HCT116 (cell line): ENCODE results near the gene PRKCH. TPM values are rescaled to one million over a fixed set of nuclear protein-coding genes. Genes with fewer than 3 reads are reported as not detected.

Experiments
- ATAC-seq: fragments of 200-7000 bp; cut with Tn5 transposase; 2 replicates; pipeline ENCODE4 v1.9.1; 2020; ENCODE audit warnings: mild to moderate bottlenecking, moderate library complexity
- BruUV-seq: library from RNA; stranded (reverse); fragments of 400-500 nt; replicated peaks from 2 replicates; lab custom pipeline; 2021; lab: Mats Ljungman, UMichigan
- CTCF ChIA-PET: fragments of 300-600 bp; sonication (Branson Sonifier 250); formaldehyde crosslinking; loops from one replicate; lab custom pipeline; 2021; ENCODE audit warnings: antibody characterized with exemption; lab: Charles Lee
- POLR2A ChIA-PET: fragments of 300-600, 350-600 bp; sonication (Branson Sonifier 250); formaldehyde crosslinking; loops from one replicate; lab custom pipeline; 2021; ENCODE audit warnings: antibody characterized with exemption; lab: Charles Lee
- RAD21 ChIA-PET, 2 experiments: fragments of 300-600 bp; sonication (Branson Sonifier 250); formaldehyde crosslinking; loops; one replicate each; lab custom pipeline; 2023; ENCODE audit warnings: low total read pairs in 2 of 2; ENCODE audit not compliant: uncharacterized antibody in 2 of 2, unreplicated experiment in 2 of 2, low non-redundant PET in 1 of 2; lab: Charles Lee
- DNase-seq: peaks from one replicate; pipeline ENCODE4 v3.0.0-alpha.2; 2010; ENCODE audit warnings: low read depth, low spot score
- H2AFZ ChIP-seq: fragments of 200-600 bp; shearing (Covaris generic), sonication (generic); 2 replicates; pipeline ENCODE4 v1.6.1; 2017; ENCODE audit warnings: low read depth, mixed run types, mixed read lengths, antibody characterized with exemption, low read length; ENCODE audit not compliant: poor library complexity, severe bottlenecking
- H3K27ac ChIP-seq: 2 replicates; pipeline ENCODE4 v1.5.1; 2012; ENCODE audit warnings: low read depth, low read length
- H3K27me3 ChIP-seq: fragments of 200-600 bp; sonication (generic); 2 replicates; pipeline ENCODE4 v1.6.1; 2016; ENCODE audit warnings: mixed run types, low read length, mixed read lengths; ENCODE audit not compliant: insufficient read depth
- H3K36me3 ChIP-seq, 2 experiments: fragments of 200-500 bp in 1 of 2; fragments of 200-600 bp in 1 of 2; sonication (Bioruptor generic) in 1 of 2; sonication (generic) in 1 of 2; 2 replicates each; pipeline versions ENCODE4 v1.5.1 to v1.6.1; 2014 to 2016; ENCODE audit warnings: low read length in 2 of 2, inconsistent platforms in 1 of 2, mixed read lengths in 1 of 2, mixed run types in 1 of 2; ENCODE audit not compliant: insufficient read depth in 2 of 2, control insufficient read depth in 1 of 2
- H3K4me1 ChIP-seq, 2 experiments: fragments of 200-600 bp in 1 of 2; sonication (generic) in 1 of 2; 2 replicates each; pipeline versions ENCODE4 v1.5.1 to v1.6.1; 2012 to 2017; ENCODE audit warnings: low read length in 2 of 2, inconsistent platforms in 1 of 2, mild to moderate bottlenecking in 1 of 2, mixed read lengths in 1 of 2, mixed run types in 1 of 2, moderate library complexity in 1 of 2; ENCODE audit not compliant: insufficient read depth in 2 of 2, control insufficient read depth in 1 of 2
- H3K4me2 ChIP-seq: fragments of 200-600 bp; sonication (generic); 2 replicates; pipeline ENCODE4 v1.6.1; 2017; ENCODE audit warnings: mixed run types, low read length, mixed read lengths
- H3K4me3 ChIP-seq, 2 experiments: fragments of 200-600 bp in 1 of 2; sonication (generic) in 1 of 2; replicated peaks in 1 of 2; 2 replicates each; pipeline ENCODE4 v1.5.1; 2011 to 2016; ENCODE audit warnings: low read length in 2 of 2, control low read depth in 1 of 2, low read depth in 1 of 2, mild to moderate bottlenecking in 1 of 2, mixed read lengths in 1 of 2, mixed run types in 1 of 2
- H3K79me2 ChIP-seq: fragments of 200-600 bp; sonication (generic); 2 replicates; pipeline ENCODE4 v1.6.1; 2017; ENCODE audit warnings: mild to moderate bottlenecking, mixed run types, low read length, moderate library complexity, mixed read lengths; ENCODE audit not compliant: insufficient read depth
- H3K9ac ChIP-seq: fragments of 200-600 bp; sonication (generic); 2 replicates; pipeline ENCODE4 v1.6.1; 2016; ENCODE audit warnings: low read length, mixed read lengths
- H3K9me2 ChIP-seq: fragments of 200-600 bp; sonication (generic), shearing (Covaris generic); 2 replicates; pipeline ENCODE4 v1.6.1; 2017; ENCODE audit warnings: mixed run types, mild to moderate bottlenecking, moderate library complexity; ENCODE audit not compliant: insufficient read depth
- H3K9me3 ChIP-seq, 2 experiments: fragments of 200-500 bp in 1 of 2; fragments of 200-600 bp in 1 of 2; sonication (Bioruptor generic) in 1 of 2; sonication (generic) in 1 of 2; 2 replicates each; pipeline ENCODE4 v1.6.1; 2014 to 2017; ENCODE audit warnings: low read length in 2 of 2, mixed read lengths in 2 of 2, inconsistent platforms in 1 of 2, low read depth in 1 of 2, mild to moderate bottlenecking in 1 of 2, mixed run types in 1 of 2, moderate library complexity in 1 of 2; ENCODE audit not compliant: control insufficient read depth in 1 of 2, insufficient read depth in 1 of 2
- H4K20me1 ChIP-seq: fragments of 200-600 bp; sonication (generic), shearing (Covaris generic); 2 replicates; pipeline ENCODE4 v1.6.1; 2017; ENCODE audit warnings: mixed run types, mild to moderate bottlenecking, moderate library complexity; ENCODE audit not compliant: insufficient read depth
- ATF3 ChIP-seq: IDR thresholded peaks from 2 replicates; pipeline ENCODE4 v1.6.1; 2012
- CEBPB ChIP-seq: IDR thresholded peaks from 2 replicates; pipeline ENCODE4 v1.6.1; 2012; ENCODE audit warnings: low read depth
- MAX ChIP-seq: IDR thresholded peaks from 2 replicates; pipeline ENCODE4 v1.6.1; 2012
- POLR2AphosphoS5 ChIP-seq: IDR thresholded peaks from 2 replicates; pipeline ENCODE4 v1.6.1; 2011; ENCODE audit warnings: mild to moderate bottlenecking, low read depth, low read length, moderate library complexity
- RAD21 ChIP-seq: IDR thresholded peaks from 2 replicates; pipeline ENCODE4 v1.6.1; 2012; ENCODE audit warnings: low read depth, mild to moderate bottlenecking
- SIN3A ChIP-seq: IDR thresholded peaks from 2 replicates; pipeline ENCODE4 v1.6.1; 2012; ENCODE audit warnings: low read depth
- SP1 ChIP-seq: IDR thresholded peaks from 2 replicates; pipeline ENCODE4 v1.6.1; 2012; ENCODE audit warnings: low read depth
- SRF ChIP-seq: IDR thresholded peaks from 2 replicates; pipeline ENCODE4 v1.6.1; 2012; ENCODE audit warnings: low read depth
- TCF7L2 ChIP-seq: IDR thresholded peaks from 2 replicates; pipeline ENCODE4 v1.7.0; 2011; ENCODE audit warnings: borderline replicate concordance, inconsistent platforms; ENCODE audit not compliant: insufficient read depth, insufficient read length; ENCODE audit errors: extremely low read depth
- YY1 ChIP-seq: IDR thresholded peaks from 2 replicates; pipeline ENCODE4 v1.6.1; 2011; ENCODE audit warnings: low read length, low read depth, moderate library complexity, mild to moderate bottlenecking; ENCODE audit not compliant: insufficient replicate concordance; ENCODE audit errors: extremely low read depth
- ZNF274 ChIP-seq: fragments of 200-500 bp; sonication (Bioruptor generic); IDR thresholded peaks from 2 replicates; pipeline ENCODE4 v1.6.1; 2014; ENCODE audit warnings: mild to moderate bottlenecking, low read depth, low read length, inconsistent platforms
- intact Hi-C: fragments of 100-400 bp; cut with micrococcal nuclease; formaldehyde crosslinking; loops from 2 replicates; pipeline ENCODE4 v1.10.0; 2022
- total RNA-seq: library from RNA; stranded (reverse); gene quantifications from one replicate; pipeline ENCODE4 v1.2.1, GENCODE V29; 2021; ENCODE audit not compliant: unreplicated experiment

PRKCH gene
- total RNA-seq, 1 experiment from 2014 or later = 16.6 TPM

GRCh38 chr14:61502459-61503093 is 181.2 kb downstream of the PRKCH start:
- H3K4me2 ChIP-seq = no peak overlapping the region
- ChIA-PET RAD21 (no interaction called here), CTCF (no interaction called here), POLR2A (no interaction called here)
- no peaks in the 10 kb centered on the region for H3K36me3 ChIP-seq
- no peak for ATAC-seq
- DNase-seq = no peak
- H3K9ac ChIP-seq = no peak overlapping the region
- no peaks in the 10 kb centered on the region for H3K9me3 ChIP-seq
- H3K27me3 ChIP-seq = no peaks in the 10 kb centered on the region
- no peak for TF ChIP-seq TCF7L2
- no peaks in the 10 kb centered on the region for H3K79me2 ChIP-seq
- no peaks in the 10 kb centered on the region for H3K9me2 ChIP-seq
- H4K20me1 ChIP-seq = no peaks in the 10 kb centered on the region
- intact Hi-C loops = no loop called here
- no peaks in the 10 kb centered on the region for H3K4me1 ChIP-seq
- no TSS peak for BruUV-seq
- H3K27ac ChIP-seq = no peak overlapping the region
- no peak overlapping the region for H2AFZ ChIP-seq
- H3K4me3 ChIP-seq = no peak overlapping the region

GRCh38 chr14:61503167-61503801 is 181.9 kb downstream of the PRKCH start:
- intact Hi-C loops = no loop called here
- Histone ChIP-seq H3K4me1 (no peaks in the 10 kb centered on the region), H3K9me2 (no peaks in the 10 kb centered on the region), H3K79me2 (no peaks in the 10 kb centered on the region), H3K27ac (no peak overlapping the region), H3K9me3 (no peaks in the 10 kb centered on the region), H3K4me2 (no peak overlapping the region), H3K9ac (no peak overlapping the region), H3K36me3 (no peaks in the 10 kb centered on the region), H2AFZ (no peak overlapping the region), H3K4me3 (no peak overlapping the region), H3K27me3 (no peaks in the 10 kb centered on the region), H4K20me1 (no peaks in the 10 kb centered on the region)
- no peak for ATAC-seq
- no peak for DNase-seq
- no TSS peak for BruUV-seq
- ChIA-PET POLR2A (no interaction called here), CTCF (no interaction called here), RAD21 (no interaction called here)
- TF ChIP-seq SIN3A (no peak), SP1 (no peak), POLR2AphosphoS5 (no peak), MAX (no peak), YY1 (no peak), RAD21 (no peak), SRF (no peak), ATF3 (no peak), CEBPB (no peak), ZNF274 (no peak)
